ENCODE results near the gene S1PR4.

GRCh38 chr19:3186160-3186688 lies 7.7 kb downstream of the S1PR4 start:
- TF ChIP-seq ATF2 (CRISPR knock-in tag; IDR thresholded peaks at IDR 0.05; ENCODE audit: borderline replicate concordance, low read depth): no peak
- no peak for TF ChIP-seq ZNF423 (CRISPR knock-in tag; IDR thresholded peaks at IDR 0.05)
- TF ChIP-seq TEAD4 (CRISPR knock-in tag; IDR thresholded peaks at IDR 0.05): no peak
